Brain pericyte (primary cell): ENCODE data around the gene TMEM182.

Source experiments
- DNase-seq: peaks from one replicate; pipeline ENCODE4 v3.0.0-alpha.2; 2012; ENCODE audit warnings: low read depth, low spot score

Gene TMEM182

DNA sequence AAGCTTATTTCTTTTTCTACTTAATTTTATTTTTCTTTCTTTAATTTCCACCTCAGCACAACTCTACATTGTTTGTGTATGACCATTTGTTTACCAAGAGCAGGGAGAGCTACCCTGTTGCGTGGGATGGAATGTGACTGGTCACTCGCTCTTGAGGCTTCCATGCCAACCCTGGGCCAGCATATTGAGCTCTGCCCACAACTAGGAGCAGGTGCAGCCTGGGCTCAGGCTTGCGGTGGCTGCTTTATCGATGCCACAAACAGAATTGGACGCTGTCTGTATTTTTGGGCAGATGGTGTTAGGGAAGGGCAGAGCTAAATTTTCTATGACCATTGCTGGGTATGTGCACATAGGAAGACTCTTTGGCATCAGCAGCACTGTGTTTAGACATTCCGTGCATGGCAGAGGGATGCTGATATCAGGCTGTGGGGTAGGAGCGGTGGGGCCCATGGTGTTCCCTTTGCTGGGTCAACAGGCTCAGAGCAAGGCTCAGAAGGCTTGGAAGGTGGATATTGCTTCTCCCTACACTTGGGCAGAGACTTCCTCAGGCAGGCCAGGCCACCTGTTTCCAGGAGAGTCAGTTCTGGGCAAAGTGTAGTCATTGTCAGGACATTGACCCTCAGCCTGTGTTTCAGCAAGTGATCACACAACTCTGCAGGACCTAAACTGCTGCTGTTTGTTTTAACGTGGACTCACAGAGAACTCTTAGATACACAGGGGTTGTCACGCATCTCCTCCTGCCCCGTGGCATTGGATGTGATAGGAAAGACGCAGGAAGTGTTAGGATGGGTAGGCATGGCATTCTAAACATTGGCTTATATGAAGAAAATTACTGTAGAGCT is 40.2 kb downstream of the TMEM182 start:
- no peak for DNase-seq

DNA sequence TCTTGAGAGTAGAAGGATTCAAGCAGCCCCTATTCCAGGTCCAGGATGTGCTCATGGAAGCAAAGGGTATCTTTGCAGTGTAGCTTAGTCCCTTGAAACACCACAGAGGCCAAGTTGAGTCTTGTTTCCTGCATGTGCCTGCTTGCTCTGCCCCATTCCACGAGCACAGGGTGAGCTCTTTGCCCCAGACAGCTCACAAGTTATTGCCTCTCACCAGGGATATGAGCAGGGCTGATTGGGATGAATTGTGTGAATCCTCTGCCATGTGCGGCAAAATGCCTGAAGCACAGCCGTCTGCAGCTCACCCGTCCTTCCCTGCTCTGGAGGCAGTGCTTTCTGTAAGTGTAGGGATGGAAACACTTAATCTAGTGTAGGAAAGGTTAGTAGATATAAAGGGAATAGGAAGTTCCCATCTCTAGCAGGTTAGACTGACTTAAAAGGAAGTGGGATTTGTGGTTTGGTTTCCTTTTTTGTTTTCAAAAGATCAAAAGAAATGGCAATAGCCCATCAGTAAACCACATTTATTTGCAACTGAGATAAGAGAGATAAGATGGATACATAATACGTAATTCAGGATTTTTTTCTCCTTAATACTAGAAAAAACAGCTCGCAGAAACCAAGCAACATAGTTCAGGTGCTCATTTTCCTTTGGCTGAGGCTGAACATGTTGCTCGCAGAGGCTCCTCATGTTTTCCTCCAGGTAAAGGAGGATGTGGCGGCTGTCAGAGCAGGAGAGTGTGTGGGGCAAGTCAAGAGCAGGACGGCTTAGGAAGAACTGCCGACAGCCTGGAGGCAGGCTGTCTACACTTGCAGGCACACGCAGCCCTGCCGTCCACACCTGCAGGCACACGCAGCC is 41.4 kb downstream of the TMEM182 start:
- no peak for DNase-seq

DNA sequence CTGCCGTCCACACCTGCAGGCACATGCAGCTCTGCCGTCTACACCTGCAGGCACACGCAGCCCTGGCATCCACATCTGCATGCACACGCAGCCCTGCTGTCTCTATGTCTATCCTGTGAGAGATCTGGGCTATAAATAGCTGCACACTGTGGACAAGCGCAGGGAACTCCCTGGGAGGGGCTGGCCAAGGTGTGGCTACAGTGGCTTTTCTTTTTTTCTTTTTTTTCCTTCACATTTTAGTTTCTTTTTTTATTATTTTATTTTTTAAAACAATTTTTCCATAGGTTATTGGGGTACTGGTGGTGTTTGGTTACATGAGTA is 42.0 kb downstream of the TMEM182 start:
- DNase-seq = no peak

DNA sequence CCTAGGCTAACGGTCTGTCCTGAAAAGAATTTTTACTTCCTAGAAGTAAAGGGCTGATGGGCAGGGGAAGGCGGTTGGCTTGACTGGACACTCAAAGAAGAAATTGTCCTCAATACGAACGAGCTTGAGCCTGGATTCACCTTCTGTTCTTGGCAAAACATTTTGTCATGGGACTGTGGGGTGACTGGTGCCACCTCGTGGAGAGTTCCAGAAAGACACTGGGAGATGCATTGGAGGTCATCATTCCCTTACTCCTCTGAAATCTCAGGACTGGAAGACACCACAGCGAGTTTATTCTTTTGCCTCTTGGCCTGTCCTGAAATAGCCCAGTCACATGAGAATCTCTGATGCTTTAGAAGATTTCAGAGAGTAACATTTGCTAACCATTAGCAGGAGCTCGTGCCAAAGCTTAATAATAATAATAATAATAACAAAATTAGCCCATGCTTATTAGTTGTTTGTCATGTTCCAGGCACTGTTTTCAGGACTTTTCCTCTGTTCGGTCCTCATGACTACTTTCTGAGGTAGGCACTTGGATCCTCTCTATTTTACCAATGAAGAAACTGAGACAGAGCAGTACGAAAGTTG is 44.5 kb downstream of the TMEM182 start:
- DNase-seq = peak; percentile 27

GRCh38 chr2:102809291-102810189 is 47.7 kb downstream of the TMEM182 start:
- DNase-seq = no peak

GRCh38 chr2:102815285-102815684 is 53.5 kb downstream of the TMEM182 start:
- DNase-seq = no peak

DNA sequence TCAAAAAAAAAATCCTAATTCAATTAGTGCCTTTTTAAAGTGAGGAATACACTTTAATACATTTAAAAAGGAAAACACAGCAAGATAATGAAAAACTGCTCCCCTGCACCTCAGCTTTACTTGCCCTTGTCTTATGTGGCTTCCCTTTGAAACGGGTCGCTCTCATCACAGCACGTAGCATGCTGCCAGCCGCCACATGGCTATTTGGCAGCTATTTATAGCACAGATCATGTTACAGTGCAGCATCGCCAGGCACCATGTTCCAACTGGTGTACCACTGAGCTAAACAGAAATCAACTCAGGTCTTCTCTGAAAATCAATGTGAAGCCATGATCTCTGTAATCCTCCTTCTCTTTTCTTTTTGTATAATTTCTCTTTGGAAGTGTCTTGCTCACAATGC is 65.1 kb downstream of the TMEM182 start:
- DNase-seq = no peak

- DNase-seq = no peak
These were observed 71.0 kb downstream of the TMEM182 start for GRCh38 chr2:102832789-102833188.

DNA sequence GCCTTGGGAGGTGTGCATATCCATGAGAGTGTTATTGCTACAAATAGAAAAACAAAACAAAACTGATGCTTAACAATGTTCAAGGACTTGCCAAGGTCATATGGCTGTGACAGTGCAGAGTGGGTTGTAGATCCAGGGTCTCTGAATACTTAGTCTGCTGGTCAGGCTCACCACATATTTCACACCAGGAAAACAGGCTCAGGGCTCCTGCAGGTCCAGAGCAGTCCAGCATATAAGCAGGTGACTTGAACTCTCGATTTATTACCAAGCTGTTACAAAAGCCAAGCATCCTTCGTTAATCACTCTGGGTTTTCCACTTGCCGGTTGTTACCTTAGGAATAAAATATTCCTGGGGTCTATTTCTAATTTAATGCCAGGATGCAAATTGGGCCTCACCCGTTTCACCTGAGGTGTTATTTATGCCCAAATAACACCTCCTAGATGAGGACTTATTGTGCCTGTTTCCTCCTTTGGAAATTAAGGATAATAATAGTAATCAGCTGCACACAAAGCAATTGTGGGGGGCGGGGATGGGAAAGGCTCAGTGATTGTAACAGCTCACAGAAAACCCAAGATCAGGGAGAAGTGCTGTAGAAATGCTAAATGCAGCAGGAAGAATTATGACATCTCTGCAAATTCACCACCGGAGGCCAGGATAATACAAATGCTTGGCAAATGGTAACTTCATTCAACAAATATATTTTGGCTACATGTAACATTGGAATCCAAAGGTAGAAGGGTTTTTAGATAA is 72.9 kb downstream of the TMEM182 start:
- no peak for DNase-seq

DNA sequence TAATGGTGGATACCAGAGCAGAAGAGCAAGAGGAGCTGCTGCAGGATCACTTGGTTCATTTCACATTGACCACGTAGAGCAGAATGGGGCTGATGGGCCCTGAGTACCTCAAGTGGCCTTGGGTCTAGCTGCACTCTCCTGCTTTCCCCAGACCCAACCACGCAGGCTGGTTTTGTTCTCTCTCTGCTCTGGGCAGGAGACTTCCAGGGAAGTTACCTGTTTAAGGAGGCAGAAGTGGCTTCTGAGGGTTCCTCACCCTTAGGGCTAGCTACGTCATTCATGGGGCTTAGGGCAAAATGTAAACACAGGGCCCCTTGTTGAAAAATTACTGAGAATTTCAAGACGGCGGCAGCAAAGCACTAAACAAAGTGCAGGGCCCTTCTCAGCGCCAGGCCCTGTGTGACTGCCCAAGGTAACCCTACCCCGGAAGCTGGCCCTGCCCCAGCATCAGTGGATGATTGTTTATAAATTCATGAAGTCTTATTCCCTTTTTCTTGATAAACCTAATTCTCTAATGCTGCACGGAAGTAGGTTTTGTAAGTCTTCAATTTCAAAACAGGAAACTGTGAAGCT is 75.9 kb downstream of the TMEM182 start:
- DNase-seq = no peak

DNA sequence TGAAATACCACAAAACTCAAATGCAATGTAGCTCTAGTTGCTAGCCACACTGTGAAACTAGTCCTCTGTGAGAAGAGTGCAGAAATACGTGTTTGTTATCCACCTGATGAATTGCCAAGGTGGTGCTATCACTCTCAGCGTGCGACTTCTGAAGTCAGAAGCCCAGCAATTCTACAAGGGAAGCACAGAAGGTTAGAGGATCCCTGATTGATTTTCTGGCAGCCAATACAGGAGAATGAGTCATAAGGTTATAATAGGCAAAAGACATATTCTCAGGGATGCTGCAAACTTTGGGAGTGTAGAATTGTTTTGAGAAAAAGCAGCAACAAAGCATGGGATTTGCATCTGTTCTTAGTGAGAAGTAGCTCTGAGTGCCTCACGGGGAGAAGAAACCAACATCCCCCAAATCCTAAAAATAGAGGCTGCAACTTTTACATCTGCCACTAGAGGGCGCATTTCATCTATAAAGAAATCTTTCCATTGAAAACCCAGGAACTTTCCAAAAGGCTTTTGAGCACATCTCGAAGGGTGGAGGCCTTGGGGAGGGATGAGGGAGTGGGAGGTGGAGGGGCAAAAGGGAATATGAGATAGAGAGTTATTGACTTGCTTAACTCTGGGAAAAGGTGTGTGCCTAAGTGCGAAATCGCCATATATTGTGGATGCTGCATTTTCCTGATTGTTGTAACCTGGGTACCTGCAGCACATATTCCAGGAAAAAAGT is 78.0 kb downstream of the TMEM182 start:
- DNase-seq = no peak

- DNase-seq = no peak
These were observed 79.4 kb downstream of the TMEM182 start for GRCh38 chr2:102841107-102841840.

- DNase-seq = no peak
These were observed 82.1 kb downstream of the TMEM182 start for GRCh38 chr2:102843764-102844443.

- no peak for DNase-seq
These were observed 83.1 kb downstream of the TMEM182 start for GRCh38 chr2:102844911-102845310.

- DNase-seq = no peak
These were observed 86.6 kb downstream of the TMEM182 start for GRCh38 chr2:102848366-102848839.

DNA sequence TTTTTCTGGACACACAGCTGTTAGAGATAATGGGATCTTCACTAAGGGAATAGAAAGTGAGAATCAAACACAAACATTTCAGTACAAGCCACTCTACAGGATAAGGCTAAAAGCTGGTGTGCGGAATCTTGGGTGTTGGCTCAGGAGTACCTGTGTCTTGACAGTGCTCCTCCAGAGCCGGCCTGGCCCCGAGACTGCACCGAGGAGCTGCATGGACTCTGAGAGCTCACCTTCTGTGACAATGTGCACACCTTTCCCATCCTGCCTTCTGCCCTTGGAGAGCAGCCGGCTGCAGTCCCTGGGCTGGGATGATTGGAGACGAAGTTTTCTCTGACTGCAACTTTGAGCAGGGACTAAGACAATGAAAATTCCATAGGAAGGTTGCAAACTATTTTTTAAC is 89.1 kb downstream of the TMEM182 start:
- DNase-seq = no peak

- no peak for DNase-seq
These were observed 91.0 kb downstream of the TMEM182 start for GRCh38 chr2:102852867-102853266.
